Upper lobe of left lung (tissue), 4 donors: Measurements from ENCODE around the gene SHROOM2.

Source experiments
- CTCF ChIP-seq, 6 experiments: fragments of 450-650 bp in 4 of 6; fragments of 200-600 bp in 2 of 6; sonication (generic) in 2 of 6; IDR thresholded peaks; one replicate each; pipeline ENCODE4 v1.5.1; 2016 to 2019; ENCODE audit warnings: antibody characterized with exemption in 6 of 6
- POLR2A ChIP-seq, 4 donors: fragments of 450-650 bp; IDR thresholded peaks; one replicate each; pipeline ENCODE4 v1.5.1; 2016 to 2017; ENCODE audit warnings: antibody characterized with exemption in 4 of 4, mild to moderate bottlenecking in 2 of 4
- POLR2AphosphoS5 ChIP-seq, 2 donors: sonication (generic); formaldehyde crosslinking; IDR thresholded peaks; one replicate each; pipeline ENCODE4 v1.5.1; 2017; ENCODE audit warnings: antibody characterized with exemption in 2 of 2

- TF ChIP-seq CTCF (IDR thresholded peaks at IDR 0.05) (no peak), POLR2A (IDR thresholded peaks at IDR 0.05) (no peak), POLR2AphosphoS5 (IDR thresholded peaks at IDR 0.05) (no peak)
These were observed 35.3 kb downstream of the SHROOM2 start for GRCh38 chrX:9821572-9821971.
